Endodermal cell (in vitro differentiated cells): ENCODE data around the gene SCN3A. TPM values are rescaled to one million over a fixed set of nuclear protein-coding genes. Genes with fewer than 3 reads are reported as not detected.

Source experiments
- DNase-seq: peaks from one replicate; pipeline ENCODE4 v3.0.0-alpha.2; 2017
- H3K27ac ChIP-seq: 2 replicates; pipeline ENCODE4 v1.5.1; 2013; ENCODE audit warnings: mild to moderate bottlenecking, low read depth, low read length, moderate library complexity
- H3K27me3 ChIP-seq: 2 replicates; pipeline ENCODE4 v1.6.1; 2013; ENCODE audit warnings: mild to moderate bottlenecking, low read length, moderate library complexity; ENCODE audit not compliant: insufficient read depth, control insufficient read depth, poor library complexity, severe bottlenecking
- H3K36me3 ChIP-seq: 2 replicates; pipeline ENCODE4 v1.7.0; 2013; ENCODE audit warnings: mild to moderate bottlenecking, low read length, moderate library complexity; ENCODE audit not compliant: control insufficient read depth, insufficient read depth
- H3K4me1 ChIP-seq: one replicate; pipeline ENCODE4 v1.7.0; 2013; ENCODE audit warnings: low read length; ENCODE audit not compliant: control insufficient read depth, insufficient read depth
- H3K4me3 ChIP-seq: 2 replicates; pipeline ENCODE4 v1.5.1; 2013; ENCODE audit warnings: mild to moderate bottlenecking, low read length, moderate library complexity
- H3K9ac ChIP-seq: 2 replicates; pipeline ENCODE4 v1.6.1; 2013; ENCODE audit warnings: mild to moderate bottlenecking, low read length, moderate library complexity; ENCODE audit not compliant: poor library complexity, severe bottlenecking; ENCODE audit errors: extremely low read depth
- H3K9me3 ChIP-seq: 2 replicates; pipeline ENCODE4 v1.6.1; 2013; ENCODE audit warnings: mild to moderate bottlenecking, low read length, moderate library complexity; ENCODE audit not compliant: control insufficient read depth
- H3K27ac Mint-ChIP-seq: 2 replicates; pipeline ENCODE4 v1.8.0; 2020; ENCODE audit warnings: mixed read lengths
- H3K27me3 Mint-ChIP-seq: 2 replicates; pipeline ENCODE4 v1.8.0; 2021; ENCODE audit warnings: mild to moderate bottlenecking, mixed read lengths; ENCODE audit not compliant: insufficient read depth
- H3K36me3 Mint-ChIP-seq: 2 replicates; pipeline ENCODE4 v1.8.0; 2020; ENCODE audit warnings: low read depth, mixed read lengths
- H3K4me1 Mint-ChIP-seq: 2 replicates; pipeline ENCODE4 v1.8.0; 2020; ENCODE audit warnings: mixed read lengths
- H3K4me3 Mint-ChIP-seq: 2 replicates; pipeline ENCODE4 v1.8.0; 2020; ENCODE audit warnings: mild to moderate bottlenecking, moderate library complexity, mixed read lengths
- H3K9me3 Mint-ChIP-seq: 2 replicates; pipeline ENCODE4 v1.8.0; 2020; ENCODE audit warnings: mild to moderate bottlenecking, mixed read lengths
- WGBS, 2 experiments: methylation state at CpG; one replicate each; pipeline versions ENCODE4 v1.1.5 to v1.1.7; 2013; ENCODE audit warnings: missing lambda C conversion rate in 2 of 2, mixed read lengths in 1 of 2; ENCODE audit not compliant: insufficient coverage in 1 of 2, insufficient read length in 1 of 2; 5-methylcytosine and 5-hydroxymethylcytosine counted together
- total RNA-seq, 2 donors: library from RNA; stranded (reverse); fragmentation: NEBNext Ultra II Directional in 1 of 2; extraction: Animal tissue kit (Norgen Biotek cat#: 25700) in 1 of 2; gene quantifications; 2 replicates in 1 of 2; 3 replicates in 1 of 2; pipeline ENCODE4 v1.2.1, GENCODE V29; 2021
- TF ChIP-seq, protein P1 (sequence below): fragments of 200-600 bp; sonication (generic); conservative IDR thresholded peaks from 2 replicates; pipeline ENCODE4 v1.5.0; 2021; ENCODE audit warnings: antibody characterized with exemption, mild to moderate bottlenecking

SCN3A gene
- total RNA-seq, 2 donors from 2014 or later, result 0.09 to 0.24 TPM

DNA sequence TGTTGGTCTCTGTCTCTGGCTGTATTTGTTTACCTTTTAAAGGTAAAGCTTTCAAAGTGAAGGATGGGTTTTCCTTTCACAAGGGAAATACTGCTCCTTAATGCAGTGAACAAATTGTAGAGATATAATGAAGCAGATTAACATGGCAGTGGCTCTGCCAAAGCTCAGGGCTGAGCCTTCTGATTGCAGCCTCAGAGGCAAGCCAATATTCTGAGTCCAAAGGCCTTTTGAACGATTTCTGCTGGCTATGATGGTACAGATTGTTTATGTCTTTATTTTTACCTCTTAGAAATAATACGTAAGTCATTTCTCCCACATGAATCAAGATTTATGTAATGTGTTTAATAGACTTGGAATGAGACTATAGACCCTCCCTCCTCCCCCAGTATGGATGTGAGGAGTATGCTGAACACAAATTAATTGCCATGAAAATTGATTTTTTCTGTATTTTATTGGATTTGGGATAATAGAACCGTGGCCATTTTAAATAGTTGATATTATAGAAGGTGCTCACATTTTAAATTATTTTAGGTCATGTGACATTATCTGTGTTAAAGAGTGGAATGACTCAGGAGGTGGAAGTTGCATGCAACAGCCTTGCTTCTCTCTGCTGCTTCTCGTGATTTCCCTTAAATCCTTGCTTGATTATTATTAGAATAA is 36.1 kb upstream of the SCN3A start:
- Histone ChIP-seq H3K4me3 (no peak overlapping the region), H3K27me3 (no peaks in the 10 kb centered on the region), H3K9ac (no peak overlapping the region), H3K4me1 (no peaks in the 10 kb centered on the region), H3K9me3 (no peaks in the 10 kb centered on the region), H3K36me3 (no peaks in the 10 kb centered on the region), H3K27ac (no peak overlapping the region)
- H3K9me3 Mint-ChIP-seq, result no peaks in the 10 kb centered on the region
- TF ChIP-seq, protein P1, sequence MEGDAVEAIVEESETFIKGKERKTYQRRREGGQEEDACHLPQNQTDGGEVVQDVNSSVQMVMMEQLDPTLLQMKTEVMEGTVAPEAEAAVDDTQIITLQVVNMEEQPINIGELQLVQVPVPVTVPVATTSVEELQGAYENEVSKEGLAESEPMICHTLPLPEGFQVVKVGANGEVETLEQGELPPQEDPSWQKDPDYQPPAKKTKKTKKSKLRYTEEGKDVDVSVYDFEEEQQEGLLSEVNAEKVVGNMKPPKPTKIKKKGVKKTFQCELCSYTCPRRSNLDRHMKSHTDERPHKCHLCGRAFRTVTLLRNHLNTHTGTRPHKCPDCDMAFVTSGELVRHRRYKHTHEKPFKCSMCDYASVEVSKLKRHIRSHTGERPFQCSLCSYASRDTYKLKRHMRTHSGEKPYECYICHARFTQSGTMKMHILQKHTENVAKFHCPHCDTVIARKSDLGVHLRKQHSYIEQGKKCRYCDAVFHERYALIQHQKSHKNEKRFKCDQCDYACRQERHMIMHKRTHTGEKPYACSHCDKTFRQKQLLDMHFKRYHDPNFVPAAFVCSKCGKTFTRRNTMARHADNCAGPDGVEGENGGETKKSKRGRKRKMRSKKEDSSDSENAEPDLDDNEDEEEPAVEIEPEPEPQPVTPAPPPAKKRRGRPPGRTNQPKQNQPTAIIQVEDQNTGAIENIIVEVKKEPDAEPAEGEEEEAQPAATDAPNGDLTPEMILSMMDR, result no peak
- 70 to 100% methylated on average over 1 to 3 of the region's 4 CpGs for WGBS, 2 experiments
- H3K4me3 Mint-ChIP-seq, result no peak overlapping the region
- peaks cover 3% of the 10 kb centered on the region for H3K27me3 Mint-ChIP-seq
- H3K36me3 Mint-ChIP-seq, result no peaks in the 10 kb centered on the region
- H3K4me1 Mint-ChIP-seq, result peaks cover 4% of the 10 kb centered on the region
- DNase-seq, result no peak
- no peak overlapping the region for H3K27ac Mint-ChIP-seq

DNA sequence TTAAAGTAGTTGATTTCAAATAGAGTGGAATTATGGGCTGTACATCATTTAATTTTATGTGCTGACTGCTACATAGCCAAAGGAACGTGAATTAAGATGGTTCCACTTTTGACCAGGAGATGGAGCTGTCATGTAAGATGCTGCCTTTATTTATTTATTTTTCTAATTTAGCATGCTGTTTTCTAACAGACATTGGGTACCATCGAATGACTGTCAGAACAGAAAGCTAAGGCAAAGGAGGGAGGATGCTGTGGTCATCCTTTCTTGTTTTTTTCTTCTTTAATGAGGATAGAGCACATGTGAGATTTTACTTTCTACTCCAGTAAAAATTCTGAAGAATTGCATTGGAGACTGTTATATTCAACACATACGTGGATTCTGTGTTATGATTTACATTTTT is 35.4 kb upstream of the SCN3A start, which contains the start of gene SCN2A:
Gene SCN2A, plus strand, starts transcription at position 185 of the 400 bp plus-strand sequence. CDS start 56,410 bp downstream, outside the sequence.
- peak; percentile 51 for DNase-seq
- H3K4me3 Mint-ChIP-seq, result no peak within 1 kb of the TSS
- Histone ChIP-seq H3K4me3 (no peak within 1 kb of the TSS), H3K36me3 (no peaks in the 10 kb centered on the region), H3K27ac (no peak within 1 kb of the TSS), H3K27me3 (no peaks in the 10 kb centered on the region), H3K9ac (no peak within 1 kb of the TSS), H3K4me1 (no peaks in the 10 kb centered on the region), H3K9me3 (no peaks in the 10 kb centered on the region)
- WGBS, 2 experiments, result 29 to 49% methylated on average over 2 to 3 of the region's 3 CpGs
- no peak within 1 kb of the TSS for H3K27ac Mint-ChIP-seq
- TF ChIP-seq, protein P1, result peak; percentile 92
- H3K27me3 Mint-ChIP-seq, result peaks cover 3% of the 10 kb centered on the region
- no peaks in the 10 kb centered on the region for H3K9me3 Mint-ChIP-seq
- H3K4me1 Mint-ChIP-seq, result peaks cover 2% of the 10 kb centered on the region
- H3K36me3 Mint-ChIP-seq, result no peaks in the 10 kb centered on the region

DNA sequence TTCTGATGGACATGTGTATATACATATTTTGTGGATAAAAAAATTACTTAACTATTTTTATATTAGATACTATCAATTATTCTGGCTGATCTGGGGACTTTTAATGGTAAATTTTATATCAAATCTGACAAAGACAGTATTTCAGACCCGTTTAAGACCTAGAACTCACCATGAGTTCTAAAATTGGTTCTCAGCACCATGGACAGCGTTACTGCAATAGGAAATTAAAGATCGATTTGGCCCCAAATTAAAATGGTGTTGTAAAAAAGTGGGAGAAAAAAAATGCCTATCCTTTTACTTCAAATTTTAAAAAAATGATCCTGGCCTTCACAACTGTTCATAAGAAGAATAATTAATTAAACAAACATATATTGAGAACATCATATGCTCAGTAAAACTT is 34.4 kb upstream of the SCN3A start:
- no peaks in the 10 kb centered on the region for H3K9me3 Mint-ChIP-seq
- H3K27me3 Mint-ChIP-seq, result peaks cover 3% of the 10 kb centered on the region
- no peak overlapping the region for H3K27ac ChIP-seq
- no peaks in the 10 kb centered on the region for H3K36me3 ChIP-seq
- H3K9me3 ChIP-seq, result no peaks in the 10 kb centered on the region
- H3K4me3 Mint-ChIP-seq, result no peak overlapping the region
- DNase-seq, result peak; percentile 47
- H3K36me3 Mint-ChIP-seq, result no peaks in the 10 kb centered on the region
- H3K27me3 ChIP-seq, result no peaks in the 10 kb centered on the region
- TF ChIP-seq, protein P1, result no peak
- WGBS, 2 experiments, result 43% methylated on average over 3 of the region's 3 CpGs; no CpG with 5 or more reads in 1 of the 2 experiments
- no peak overlapping the region for H3K9ac ChIP-seq
- no peaks in the 10 kb centered on the region for H3K4me1 ChIP-seq
- no peak overlapping the region for H3K4me3 ChIP-seq
- H3K27ac Mint-ChIP-seq, result no peak overlapping the region
- H3K4me1 Mint-ChIP-seq, result peaks cover 2% of the 10 kb centered on the region
